Measurements from ENCODE around the gene PLPP2.
"Not testable (repeated sequence)": the region's sequence is repeated elsewhere in the genome, so short reads cannot be mapped to it uniquely, and the experiment has no call there.

The PLPP2 gene

GRCh38 chr19:256804-257203 lies 34.4 kb downstream of the PLPP2 start:
- not testable (repeated sequence) for DNase-seq

- DNase-seq = not testable (repeated sequence)
Measured at GRCh38 chr19:252421-253186, 38.6 kb downstream of the PLPP2 start.

- no peak for DNase-seq
Measured at GRCh38 chr19:246551-246950, 44.7 kb downstream of the PLPP2 start.

GRCh38 chr19:245900-246299 lies 45.3 kb downstream of the PLPP2 start:
- not testable (repeated sequence) for DNase-seq

- no peak for DNase-seq
Measured at GRCh38 chr19:245457-245856, 45.7 kb downstream of the PLPP2 start.
